Mucosa of stomach (tissue), 1 donor: ENCODE data around the gene RIF1.

ENCODE experiments used
- H3K27me3 ChIP-seq: one replicate; pipeline ENCODE4 v1.7.0; 2013; ENCODE audit warnings: mild to moderate bottlenecking, low read length; ENCODE audit not compliant: control insufficient read depth, insufficient read depth
- H3K36me3 ChIP-seq: one replicate; pipeline ENCODE4 v1.7.0; 2013; ENCODE audit warnings: low read length; ENCODE audit not compliant: control insufficient read depth, insufficient read depth
- H3K4me1 ChIP-seq: one replicate; pipeline ENCODE4 v1.7.0; 2013; ENCODE audit warnings: mild to moderate bottlenecking, low read length; ENCODE audit not compliant: control insufficient read depth, insufficient read depth
- H3K4me3 ChIP-seq: one replicate; pipeline ENCODE4 v1.7.0; 2013; ENCODE audit warnings: low read length
- H3K9ac ChIP-seq: one replicate; pipeline ENCODE4 v1.7.0; 2013; ENCODE audit warnings: mild to moderate bottlenecking, low read length, moderate library complexity
- H3K9me3 ChIP-seq: one replicate; pipeline ENCODE4 v1.7.0; 2013; ENCODE audit warnings: mild to moderate bottlenecking, low read length, moderate library complexity; ENCODE audit not compliant: control insufficient read depth
- donor health status: Pancreatic carcinoma.

Gene RIF1

GRCh38 chr2:151526572-151527090 is 116.9 kb downstream of the RIF1 start:
- Histone ChIP-seq H3K9ac (no peak overlapping the region), H3K9me3 (no peaks in the 10 kb centered on the region), H3K36me3 (no peaks in the 10 kb centered on the region), H3K4me1 (no peaks in the 10 kb centered on the region), H3K27me3 (no peaks in the 10 kb centered on the region), H3K4me3 (no peak overlapping the region)
